ENCODE measurements around the gene KDM3A. TPM values are rescaled to one million over a fixed set of nuclear protein-coding genes. Genes with fewer than 3 reads are reported as not detected.

Gene KDM3A
- total RNA-seq, 2 experiments from 2014 or later: 81.9 to 91.8 TPM

DNA sequence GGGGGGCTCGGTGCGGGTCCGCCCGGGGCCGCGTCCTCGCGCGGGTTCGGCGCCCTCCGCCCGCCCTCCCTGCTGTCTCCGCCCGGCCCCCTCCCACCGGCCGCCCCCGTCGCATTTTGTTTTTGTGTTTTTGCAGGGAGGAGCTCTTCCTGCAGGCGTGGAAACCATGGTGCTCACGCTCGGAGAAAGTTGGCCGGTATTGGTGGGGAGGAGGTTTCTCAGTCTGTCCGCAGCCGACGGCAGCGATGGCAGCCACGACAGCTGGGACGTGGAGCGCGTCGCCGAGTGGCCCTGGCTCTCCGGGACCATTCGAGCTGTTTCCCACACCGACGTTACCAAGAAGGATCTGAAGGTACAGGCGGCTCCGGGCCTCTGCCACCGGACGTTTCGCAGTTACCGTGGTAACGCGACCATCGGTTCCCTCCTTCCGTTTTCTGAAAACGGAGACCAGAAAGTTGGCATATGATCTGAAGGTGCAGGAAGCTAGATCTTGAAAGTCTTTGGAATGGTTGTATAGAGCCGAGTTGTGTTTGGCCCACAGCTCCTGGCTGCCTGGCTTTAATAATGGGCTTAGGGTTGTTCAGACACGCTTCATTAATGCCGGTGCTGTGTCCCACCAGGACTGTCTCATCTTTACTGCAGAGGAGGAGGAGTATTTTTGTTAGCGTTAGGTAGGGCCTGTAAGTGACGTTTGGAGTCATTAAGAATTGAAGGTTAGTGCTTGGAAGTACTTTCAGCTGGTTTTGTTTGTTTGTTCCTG lies 891 bp downstream of the KDM3A start:
- peaks cover 47% of the 10 kb centered on the region for H3K4me1 Mint-ChIP-seq
- H3K27ac Mint-ChIP-seq: peak overlapping the region; percentile 95
- peak; percentile 77 for DNase-seq
- POLR2A ChIA-PET: interaction anchor here (0.8 to 4.5 kb wide), 35 partner anchors 9 to 1575 kb away, joined by 3 to 122 read pairs (median 5); partner anchors contain the start of genes CHMP3, IMMT, MAT2A and MRPL35
- peaks cover 61% of the 10 kb centered on the region for H3K36me3 Mint-ChIP-seq (ENCODE audit: low read depth)
- no peaks in the 10 kb centered on the region for H3K27me3 Mint-ChIP-seq
- peaks cover 12% of the 10 kb centered on the region for H3K9me3 Mint-ChIP-seq
- CTCF ChIA-PET: interaction anchor here (0.9 to 3.7 kb wide), 8 partner anchors 9 to 365 kb away, joined by 3 to 20 read pairs (median 4); no protein-coding TSS in a partner anchor
- peak overlapping the region; percentile 90 for H3K4me3 Mint-ChIP-seq

DNA sequence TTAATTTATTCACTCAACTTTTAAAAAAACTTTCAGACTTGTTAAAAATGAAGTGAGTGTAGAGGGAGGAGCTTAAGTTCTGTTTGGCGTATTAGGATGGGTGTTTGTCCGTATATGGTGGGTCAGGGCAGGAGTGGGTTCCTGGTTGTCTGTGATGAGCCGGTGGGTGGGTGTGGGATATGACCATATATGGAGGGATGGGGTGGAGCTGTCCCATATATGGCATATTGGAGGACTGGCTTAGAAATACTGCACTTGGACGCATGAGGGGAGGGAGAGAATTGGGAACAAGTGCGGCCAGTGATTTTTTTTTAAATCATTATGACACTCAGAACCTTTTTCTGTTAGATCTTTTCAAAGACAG lies 1.5 kb downstream of the KDM3A start:
- ChIA-PET CTCF (interaction anchor here (0.9 to 3.7 kb wide), 7 partner anchors 8 to 365 kb away, joined by 3 to 20 read pairs (median 4); no protein-coding TSS in a partner anchor), POLR2A (interaction anchor here (0.8 to 4.5 kb wide), 26 partner anchors 9 to 1574 kb away, joined by 3 to 122 read pairs (median 10); partner anchors contain the start of genes CHMP3, IMMT, MRPL35 and POLR1A)
- H3K27ac Mint-ChIP-seq: peak overlapping the region; percentile 95
- peak overlapping the region; percentile 90 for H3K4me3 Mint-ChIP-seq
- peaks cover 66% of the 10 kb centered on the region for H3K36me3 Mint-ChIP-seq (ENCODE audit: low read depth)
- H3K9me3 Mint-ChIP-seq: peaks cover 10% of the 10 kb centered on the region
- DNase-seq: peak; percentile 83
- H3K4me1 Mint-ChIP-seq: peaks cover 52% of the 10 kb centered on the region
- no peaks in the 10 kb centered on the region for H3K27me3 Mint-ChIP-seq

DNA sequence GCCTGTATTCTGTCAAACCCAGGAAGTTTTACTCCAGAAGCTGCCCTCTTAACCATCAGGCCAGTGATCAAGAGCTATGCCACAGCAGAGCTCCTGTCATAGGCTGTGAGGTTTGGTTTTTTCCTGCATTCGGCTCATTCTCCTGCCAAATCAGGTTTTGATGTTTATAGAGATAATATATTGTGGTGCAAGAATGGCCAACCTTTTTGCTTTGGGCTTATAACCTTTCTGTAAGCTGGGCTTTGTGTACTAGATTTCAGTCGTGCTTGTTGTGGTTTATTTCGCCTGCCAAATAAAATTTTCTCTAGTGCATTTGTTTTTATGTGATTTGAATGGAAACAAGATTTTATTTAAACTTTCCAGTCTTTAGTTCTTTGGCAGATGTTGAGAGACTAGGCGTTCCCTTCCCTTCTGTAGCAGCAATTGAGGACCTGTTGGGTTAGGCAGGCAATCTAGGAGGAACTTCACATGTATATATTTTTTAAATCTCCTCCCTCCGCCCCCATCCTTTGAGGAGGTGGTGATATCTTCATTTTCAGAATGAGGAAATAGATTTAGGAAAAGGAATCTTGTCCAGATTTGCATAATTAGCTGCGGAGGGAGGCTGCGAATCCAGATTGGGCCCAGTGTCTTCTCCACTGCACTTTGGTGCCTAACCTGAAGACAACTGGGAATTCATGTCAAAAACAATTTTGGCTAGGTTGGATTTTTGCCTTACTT lies 2.6 kb downstream of the KDM3A start:
- Mint-ChIP-seq H3K9me3 (peaks cover 10% of the 10 kb centered on the region), H3K27me3 (no peaks in the 10 kb centered on the region), H3K4me1 (peaks cover 62% of the 10 kb centered on the region), H3K27ac (no peak overlapping the region), H3K36me3 (ENCODE audit: low read depth) (peaks cover 78% of the 10 kb centered on the region), H3K4me3 (peak overlapping the region; percentile 90)
- POLR2A ChIA-PET: interaction anchor here (0.8 to 4.5 kb wide), 11 partner anchors 7 to 338 kb away, joined by 3 to 122 read pairs (median 23); partner anchors contain the start of genes CHMP3, POLR1A and PTCD3
- CTCF ChIA-PET: interaction anchor here (3.7 kb wide), 1 partner anchor 24 kb away, joined by 20 read pairs; no protein-coding TSS in a partner anchor
- DNase-seq: no peak

DNA sequence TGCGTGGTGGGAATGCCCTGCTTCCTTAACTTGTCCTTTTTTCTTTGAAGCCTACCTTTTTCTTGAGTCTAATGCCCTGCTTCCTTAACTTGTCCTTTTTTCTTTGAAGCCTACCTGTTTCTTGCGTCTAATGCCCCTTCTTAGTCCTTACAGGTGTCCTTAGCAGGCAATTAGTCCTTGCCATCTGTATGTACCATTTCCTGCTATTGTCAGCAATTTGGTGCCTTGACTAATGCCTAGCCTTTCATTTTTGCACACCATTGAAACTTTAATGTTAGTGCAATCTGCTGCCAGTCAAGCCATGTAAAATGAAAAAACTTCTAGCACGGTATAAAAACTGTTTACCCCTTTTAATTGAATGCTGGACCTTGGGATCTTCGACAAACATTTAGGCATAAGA lies 4.3 kb downstream of the KDM3A start:
- ChIA-PET CTCF (no interaction called here), POLR2A (no interaction called here)
- H3K4me1 Mint-ChIP-seq: peaks cover 69% of the 10 kb centered on the region
- no peaks in the 10 kb centered on the region for H3K27me3 Mint-ChIP-seq
- H3K4me3 Mint-ChIP-seq: no peak overlapping the region
- H3K36me3 Mint-ChIP-seq (ENCODE audit: low read depth): peaks cover 80% of the 10 kb centered on the region
- no peak overlapping the region for H3K27ac Mint-ChIP-seq
- H3K9me3 Mint-ChIP-seq: peaks cover 2% of the 10 kb centered on the region
- no peak for DNase-seq

DNA sequence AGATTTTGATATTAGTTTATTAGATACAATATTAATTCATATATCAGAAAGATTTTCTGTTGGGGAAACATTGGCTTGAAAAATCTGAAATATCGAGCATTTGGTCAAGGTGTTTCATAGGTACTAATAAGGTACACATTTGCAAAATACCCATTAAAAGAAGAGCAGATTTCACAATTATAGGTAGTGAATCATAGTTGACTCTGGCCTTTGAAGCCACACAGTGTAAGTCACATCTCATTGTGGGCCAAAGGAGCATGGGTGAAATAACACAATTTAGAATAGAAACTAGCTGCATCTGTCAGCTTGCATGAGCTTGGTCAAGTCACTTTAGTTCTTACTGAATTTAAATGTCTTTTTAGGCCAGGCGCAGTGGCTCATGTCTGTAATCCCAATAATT lies 4.9 kb downstream of the KDM3A start:
- no peak for DNase-seq
- POLR2A ChIA-PET: no interaction called here
- CTCF ChIA-PET: interaction anchor here (1.0 kb wide), 1 partner anchor 163 kb away, joined by 3 read pairs; no protein-coding TSS in a partner anchor
- H3K4me3 Mint-ChIP-seq: no peak overlapping the region
- H3K27me3 Mint-ChIP-seq: no peaks in the 10 kb centered on the region
- H3K36me3 Mint-ChIP-seq (ENCODE audit: low read depth): peaks cover 83% of the 10 kb centered on the region
- no peak overlapping the region for H3K27ac Mint-ChIP-seq
- peaks cover 65% of the 10 kb centered on the region for H3K4me1 Mint-ChIP-seq
- H3K9me3 Mint-ChIP-seq: no peaks in the 10 kb centered on the region

DNA sequence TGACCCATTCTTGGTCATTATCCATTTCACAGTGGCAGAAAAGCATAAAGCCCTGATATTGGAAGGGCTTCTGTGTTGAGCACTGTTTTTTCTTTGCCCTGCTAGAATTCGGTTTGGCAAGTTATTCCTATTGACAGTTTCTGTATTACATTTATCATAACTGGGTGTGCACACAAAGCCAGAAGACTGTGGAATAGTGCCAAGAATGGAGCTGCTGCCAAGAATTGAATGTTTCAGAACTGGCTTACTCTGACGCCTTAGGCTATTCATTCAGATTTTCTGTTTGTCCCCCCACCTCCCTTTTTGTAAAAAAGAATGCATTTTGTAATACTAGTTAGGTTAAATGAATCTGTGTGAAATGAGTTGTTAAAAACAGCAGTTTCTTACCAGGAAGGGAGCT lies 12.7 kb downstream of the KDM3A start:
- H3K27ac Mint-ChIP-seq: no peak overlapping the region
- peaks cover 86% of the 10 kb centered on the region for H3K36me3 Mint-ChIP-seq (ENCODE audit: low read depth)
- POLR2A ChIA-PET: interaction anchor here (0.6 to 5.0 kb wide), 3 partner anchors 12 to 168 kb away, joined by 3 to 29 read pairs (median 25); partner anchors contain the start of gene KDM3A
- peaks cover 9% of the 10 kb centered on the region for H3K4me1 Mint-ChIP-seq
- no peak for DNase-seq
- no peak overlapping the region for H3K4me3 Mint-ChIP-seq
- H3K9me3 Mint-ChIP-seq: no peaks in the 10 kb centered on the region
- CTCF ChIA-PET: no interaction called here
- H3K27me3 Mint-ChIP-seq: no peaks in the 10 kb centered on the region

DNA sequence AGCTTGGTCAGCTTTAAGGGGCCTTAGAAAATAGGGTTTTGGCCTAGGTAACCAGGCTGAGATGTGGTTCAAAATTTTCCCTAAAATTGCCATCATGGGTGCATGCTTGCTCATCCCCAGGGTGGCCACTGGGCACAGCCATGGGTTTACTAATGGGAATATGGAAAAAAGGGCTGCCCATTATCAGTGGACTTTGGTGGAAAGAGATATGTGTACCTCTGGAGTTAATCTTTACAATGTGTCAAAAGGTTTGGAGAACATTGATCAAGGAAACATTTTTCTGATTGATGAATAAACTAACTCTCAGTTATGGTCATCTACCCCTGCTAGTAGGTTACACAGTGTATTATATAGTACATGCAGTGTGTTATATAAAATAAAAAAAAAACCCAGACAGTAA lies 13.1 kb downstream of the KDM3A start:
- ChIA-PET CTCF (no interaction called here), POLR2A (interaction anchor here (0.6 to 3.7 kb wide), 2 partner anchors 12 to 167 kb away, joined by 3 to 25 read pairs; partner anchors contain the start of gene KDM3A)
- Mint-ChIP-seq H3K9me3 (no peaks in the 10 kb centered on the region), H3K27me3 (no peaks in the 10 kb centered on the region), H3K27ac (no peak overlapping the region), H3K4me3 (no peak overlapping the region), H3K36me3 (ENCODE audit: low read depth) (peaks cover 87% of the 10 kb centered on the region), H3K4me1 (peaks cover 9% of the 10 kb centered on the region)
- DNase-seq: no peak

DNA sequence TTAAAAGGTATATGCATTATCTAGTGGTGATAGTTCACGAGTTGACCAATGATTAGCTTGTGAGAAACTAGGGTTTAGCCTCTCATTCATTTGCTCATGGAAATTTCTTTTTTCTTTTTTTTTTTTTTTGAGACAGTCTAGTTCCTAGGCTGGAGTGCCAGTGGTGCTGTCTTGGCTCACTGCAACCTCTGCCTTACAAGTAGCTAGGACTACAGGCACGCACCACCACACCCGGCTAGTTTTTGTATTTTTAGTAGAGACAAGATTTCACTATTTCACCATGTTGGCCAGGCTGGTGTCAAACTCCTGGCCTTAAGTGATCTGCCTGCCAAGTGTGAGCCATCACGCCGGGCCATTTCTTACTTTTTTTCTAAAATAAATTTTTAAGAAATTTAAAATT lies 14.0 kb downstream of the KDM3A start:
- H3K36me3 Mint-ChIP-seq (ENCODE audit: low read depth): peaks cover 87% of the 10 kb centered on the region
- H3K9me3 Mint-ChIP-seq: no peaks in the 10 kb centered on the region
- no peak overlapping the region for H3K4me3 Mint-ChIP-seq
- peaks cover 2% of the 10 kb centered on the region for H3K4me1 Mint-ChIP-seq
- ChIA-PET CTCF (interaction anchor here (0.8 to 2.1 kb wide), 2 partner anchors 13 kb away, joined by 5 to 6 read pairs; no protein-coding TSS in a partner anchor), POLR2A (interaction anchor here (3.7 kb wide), 1 partner anchor 13 kb away, joined by 25 read pairs; the partner anchor contains the start of gene KDM3A)
- no peaks in the 10 kb centered on the region for H3K27me3 Mint-ChIP-seq
- H3K27ac Mint-ChIP-seq: no peak overlapping the region
- DNase-seq: no peak

DNA sequence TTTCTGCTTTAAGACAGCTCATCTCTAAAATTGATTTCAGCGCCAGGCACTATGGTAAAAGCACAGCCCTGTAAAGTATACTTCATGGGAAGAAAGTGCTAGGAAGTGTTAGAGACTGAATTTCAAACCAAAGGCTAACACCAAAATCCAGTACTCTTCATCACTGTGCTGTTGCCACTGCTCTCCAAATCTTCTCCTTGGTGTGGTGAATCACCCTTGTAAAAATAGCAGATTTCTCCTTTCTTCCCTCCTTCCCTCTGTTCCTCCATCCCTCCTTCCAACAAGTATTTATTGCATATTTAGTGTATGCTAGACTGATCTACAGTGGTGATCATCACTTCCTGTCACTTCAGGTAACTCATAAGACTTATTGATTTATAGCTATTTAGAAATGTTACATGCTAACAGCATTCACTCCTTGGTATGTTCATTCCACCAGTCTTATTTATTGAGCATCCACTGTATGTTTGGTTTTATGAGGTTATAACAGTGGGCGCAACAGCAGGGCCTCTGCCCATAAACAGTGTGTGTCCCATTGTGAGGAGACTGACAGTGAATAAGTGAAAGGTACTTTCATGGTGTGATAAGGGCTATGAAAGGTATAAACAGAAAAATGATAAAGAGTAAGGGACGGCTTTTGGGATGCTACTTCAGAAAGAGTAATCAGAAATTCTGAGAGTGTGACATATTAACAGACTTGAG lies 20.0 kb downstream of the KDM3A start:
- Mint-ChIP-seq H3K9me3 (no peaks in the 10 kb centered on the region), H3K36me3 (ENCODE audit: low read depth) (peaks cover 92% of the 10 kb centered on the region), H3K4me3 (no peak overlapping the region), H3K27ac (no peak overlapping the region), H3K27me3 (no peaks in the 10 kb centered on the region), H3K4me1 (peaks cover 19% of the 10 kb centered on the region)
- POLR2A ChIA-PET: interaction anchor here (0.7 kb wide), 1 partner anchor 19 kb away, joined by 4 read pairs; no protein-coding TSS in a partner anchor
- DNase-seq: no peak
- CTCF ChIA-PET: interaction anchor here (0.6 kb wide), 1 partner anchor 88 kb away, joined by 3 read pairs; no protein-coding TSS in a partner anchor

DNA sequence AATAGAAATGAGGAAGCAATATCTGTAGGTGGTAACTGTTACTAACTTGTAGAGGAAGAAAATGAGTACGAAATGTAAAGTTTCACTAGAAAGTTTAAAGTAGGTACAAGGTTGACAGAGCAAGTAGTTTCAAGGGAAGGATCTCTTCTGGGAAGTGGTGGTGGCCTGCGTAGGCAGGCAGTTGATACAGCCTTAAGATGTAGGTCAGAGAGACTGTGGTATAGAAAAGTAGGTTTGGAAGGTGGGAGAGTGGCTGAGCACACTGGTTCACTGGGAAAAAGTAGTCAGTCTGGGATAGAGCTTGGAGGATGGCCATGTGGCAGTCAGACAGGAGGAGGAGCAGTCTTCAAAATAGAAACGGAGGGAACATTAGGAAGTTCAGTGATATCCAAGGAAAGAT lies 23.5 kb downstream of the KDM3A start:
- H3K4me1 Mint-ChIP-seq: peaks cover 50% of the 10 kb centered on the region
- peak overlapping the region; percentile 47 for H3K27ac Mint-ChIP-seq
- POLR2A ChIA-PET: interaction anchor here (6.3 kb wide), 1 partner anchor 22 kb away, joined by 122 read pairs; the partner anchor contains the start of gene KDM3A
- H3K27me3 Mint-ChIP-seq: no peaks in the 10 kb centered on the region
- CTCF ChIA-PET: no interaction called here
- peaks cover 92% of the 10 kb centered on the region for H3K36me3 Mint-ChIP-seq (ENCODE audit: low read depth)
- no peak for DNase-seq
- H3K9me3 Mint-ChIP-seq: no peaks in the 10 kb centered on the region
- no peak overlapping the region for H3K4me3 Mint-ChIP-seq

DNA sequence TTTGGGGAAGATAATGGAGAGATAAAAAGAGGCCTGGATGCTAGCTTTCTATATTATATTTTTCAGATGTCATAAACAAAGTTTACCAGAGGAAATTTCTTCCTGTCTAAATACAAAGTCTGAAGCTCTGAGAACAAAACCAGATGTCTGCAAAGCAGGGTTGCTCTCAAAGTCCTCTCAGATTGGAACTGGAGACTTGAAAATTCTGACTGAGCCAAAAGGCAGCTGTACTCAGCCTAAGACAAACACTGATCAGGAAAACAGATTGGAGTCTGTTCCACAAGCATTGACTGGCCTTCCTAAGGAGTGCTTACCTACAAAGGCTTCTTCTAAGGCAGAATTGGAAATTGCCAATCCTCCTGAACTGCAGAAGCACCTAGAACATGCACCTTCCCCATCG lies 25.1 kb downstream of the KDM3A start:
- Mint-ChIP-seq H3K27me3 (no peaks in the 10 kb centered on the region), H3K4me3 (no peak overlapping the region), H3K36me3 (ENCODE audit: low read depth) (peaks cover 88% of the 10 kb centered on the region), H3K27ac (peak overlapping the region; percentile 8), H3K9me3 (no peaks in the 10 kb centered on the region), H3K4me1 (peaks cover 57% of the 10 kb centered on the region)
- no peak for DNase-seq
- CTCF ChIA-PET: interaction anchor here (2.6 kb wide), 1 partner anchor 24 kb away, joined by 20 read pairs; the partner anchor contains the start of gene KDM3A
- POLR2A ChIA-PET: interaction anchor here (6.3 kb wide), 1 partner anchor 24 kb away, joined by 122 read pairs; the partner anchor contains the start of gene KDM3A

Measured in activated CD4-positive, alpha-beta memory T cell treated with anti-CD3 and anti-CD28 coated beads, Interleukin-2, amount 10 ng/mL, durations not matched to agents 7 days and 5 days (primary cell).